GM19099 (cell line): ENCODE results near the gene PPT2.

Experiments used
- POLR2A ChIP-seq: IDR thresholded peaks from 3 replicates; pipeline ENCODE4 v1.6.1; 2011; ENCODE audit warnings: low read depth; ENCODE audit not compliant: insufficient read length; ENCODE audit errors: extremely low read depth

Gene PPT2

DNA sequence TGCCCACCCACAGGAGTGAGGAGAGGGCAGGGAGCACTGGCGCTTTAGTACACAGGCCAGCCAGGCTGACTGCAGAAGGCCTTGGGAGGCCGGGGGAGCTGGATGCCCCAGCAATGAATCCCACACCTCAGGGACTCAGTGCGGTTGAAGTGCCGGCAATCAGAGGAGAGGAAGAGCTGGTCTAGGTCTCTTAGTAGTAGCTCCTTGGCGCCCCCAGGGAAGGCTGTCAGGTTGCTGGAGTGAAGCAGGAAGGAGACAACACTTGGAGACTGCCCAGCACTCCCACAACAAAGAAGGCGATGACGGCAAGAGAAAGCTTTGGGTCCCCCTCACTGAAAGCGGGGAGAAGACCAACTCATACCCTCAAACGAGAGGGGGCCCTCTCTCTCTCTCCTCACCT, 36.5 kb upstream of the PPT2 start:
- TF ChIP-seq POLR2A = no peak

DNA sequence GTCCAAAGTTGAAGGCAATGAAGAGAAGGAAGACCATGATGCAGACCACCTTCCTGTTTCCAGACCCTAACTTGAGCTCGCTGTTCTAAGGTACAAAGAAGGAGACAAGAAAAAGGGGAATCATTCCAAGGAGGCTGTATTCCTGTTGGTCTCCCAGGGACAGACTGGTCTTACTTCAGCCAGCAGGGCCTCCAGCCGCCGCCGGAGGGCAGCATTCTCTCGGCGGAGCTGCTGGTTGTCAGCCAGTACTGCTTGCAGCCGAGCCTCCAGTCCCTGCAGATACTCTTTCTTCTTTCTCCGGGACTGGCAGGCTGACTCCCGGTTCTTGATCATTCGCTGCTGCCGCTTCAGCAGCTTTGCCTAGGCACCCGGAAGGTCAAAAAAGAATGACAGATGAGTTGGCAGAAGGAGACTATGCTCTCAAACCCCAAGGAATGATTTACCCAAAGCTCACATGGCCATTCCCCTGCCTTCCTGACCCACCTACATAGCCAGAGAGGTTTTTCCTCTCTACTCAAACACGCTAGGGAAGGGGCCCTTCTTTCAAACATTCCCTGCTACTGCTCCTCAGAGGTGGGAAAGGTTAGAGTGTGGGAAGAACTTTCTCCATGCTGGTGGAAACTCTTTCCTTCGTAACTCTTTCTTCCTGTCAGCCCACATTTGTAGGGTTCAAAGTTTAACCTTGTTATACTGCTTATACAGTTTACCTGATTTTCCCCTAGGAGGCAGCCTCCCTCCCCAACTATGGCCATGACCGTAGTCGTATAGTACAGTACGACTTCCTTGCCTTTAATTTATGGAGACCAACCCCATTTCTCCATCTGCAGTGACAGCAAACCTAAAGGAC, 34.9 kb upstream of the PPT2 start:
- no peak for TF ChIP-seq POLR2A

DNA sequence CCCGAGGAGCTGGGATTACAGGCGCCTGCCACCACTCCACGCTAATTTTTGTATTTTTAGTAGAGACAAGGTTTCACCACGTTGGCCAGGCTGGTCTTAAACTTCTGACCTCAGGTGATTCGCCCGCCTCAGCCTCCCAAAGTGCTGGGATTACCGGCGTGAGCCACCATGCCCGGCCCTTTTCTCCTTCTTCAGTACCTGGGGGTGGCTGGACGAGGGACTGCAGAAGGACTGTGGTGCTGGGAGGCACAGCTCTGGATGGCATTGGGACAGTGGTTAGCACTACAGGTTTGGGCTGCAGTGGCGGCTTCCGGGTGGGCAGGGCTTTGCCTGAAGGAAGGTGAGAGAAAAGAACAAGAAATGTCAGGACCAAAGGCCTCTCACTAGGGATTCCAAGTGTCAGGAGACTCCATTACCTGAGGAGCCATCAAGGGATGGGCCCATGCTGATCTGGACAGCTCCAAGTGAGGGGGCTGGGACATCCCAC, 33.3 kb upstream of the PPT2 start:
- TF ChIP-seq POLR2A = no peak

DNA sequence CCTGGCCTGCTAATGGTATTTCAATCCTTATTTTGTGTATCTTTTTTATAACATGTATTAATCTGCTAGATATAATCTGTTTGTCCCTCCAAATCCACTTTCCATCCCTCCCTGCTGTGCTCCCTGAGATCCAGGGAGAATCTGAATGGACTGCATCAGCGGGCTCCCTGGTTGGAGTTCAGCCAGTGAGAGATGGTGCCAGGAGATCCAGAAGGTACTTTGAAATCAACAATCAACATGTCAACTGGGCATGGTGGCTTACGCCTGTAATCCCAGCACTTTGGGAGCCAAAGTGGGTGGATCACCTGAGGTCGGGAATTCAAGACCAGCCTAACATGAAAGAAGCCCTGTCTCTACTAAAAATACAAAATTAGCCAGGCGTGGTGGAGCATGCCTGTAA, 30.3 kb upstream of the PPT2 start:
- no peak for TF ChIP-seq POLR2A

DNA sequence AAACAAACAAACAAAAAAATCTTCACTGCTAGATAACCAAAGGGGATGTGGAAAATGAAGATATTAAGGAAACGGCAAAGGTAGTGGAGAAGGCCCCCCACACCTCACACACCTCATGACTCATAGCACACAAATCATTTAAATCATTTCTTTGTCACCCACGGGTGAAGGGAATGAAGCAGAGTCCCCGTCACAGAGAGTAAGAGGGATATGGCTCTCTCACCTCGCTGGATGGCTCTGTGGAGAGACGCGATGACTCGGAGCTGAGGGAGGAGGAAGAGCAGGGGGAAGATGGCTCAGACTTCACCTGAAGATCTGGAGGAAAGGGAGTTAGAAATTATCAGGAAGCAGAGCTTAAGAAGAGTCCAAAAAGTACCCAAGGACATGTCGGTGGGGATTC, 27.1 kb upstream of the PPT2 start:
- TF ChIP-seq POLR2A = no peak

DNA sequence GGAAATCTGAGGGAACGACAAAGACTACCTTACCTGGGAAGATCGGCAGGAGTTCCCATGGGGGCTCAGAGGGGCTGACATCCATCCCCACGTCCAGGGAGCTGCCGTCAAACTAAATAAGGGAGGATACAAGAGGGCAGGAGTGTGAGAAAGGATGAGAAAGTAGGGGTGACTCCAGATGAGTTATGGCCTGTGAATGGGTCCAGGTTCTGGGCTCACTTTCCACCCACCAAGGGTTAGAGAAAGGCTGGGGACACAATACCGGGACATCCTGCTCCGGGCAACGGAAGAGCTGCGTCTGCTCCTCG, 26.6 kb upstream of the PPT2 start:
- TF ChIP-seq POLR2A = no peak

DNA sequence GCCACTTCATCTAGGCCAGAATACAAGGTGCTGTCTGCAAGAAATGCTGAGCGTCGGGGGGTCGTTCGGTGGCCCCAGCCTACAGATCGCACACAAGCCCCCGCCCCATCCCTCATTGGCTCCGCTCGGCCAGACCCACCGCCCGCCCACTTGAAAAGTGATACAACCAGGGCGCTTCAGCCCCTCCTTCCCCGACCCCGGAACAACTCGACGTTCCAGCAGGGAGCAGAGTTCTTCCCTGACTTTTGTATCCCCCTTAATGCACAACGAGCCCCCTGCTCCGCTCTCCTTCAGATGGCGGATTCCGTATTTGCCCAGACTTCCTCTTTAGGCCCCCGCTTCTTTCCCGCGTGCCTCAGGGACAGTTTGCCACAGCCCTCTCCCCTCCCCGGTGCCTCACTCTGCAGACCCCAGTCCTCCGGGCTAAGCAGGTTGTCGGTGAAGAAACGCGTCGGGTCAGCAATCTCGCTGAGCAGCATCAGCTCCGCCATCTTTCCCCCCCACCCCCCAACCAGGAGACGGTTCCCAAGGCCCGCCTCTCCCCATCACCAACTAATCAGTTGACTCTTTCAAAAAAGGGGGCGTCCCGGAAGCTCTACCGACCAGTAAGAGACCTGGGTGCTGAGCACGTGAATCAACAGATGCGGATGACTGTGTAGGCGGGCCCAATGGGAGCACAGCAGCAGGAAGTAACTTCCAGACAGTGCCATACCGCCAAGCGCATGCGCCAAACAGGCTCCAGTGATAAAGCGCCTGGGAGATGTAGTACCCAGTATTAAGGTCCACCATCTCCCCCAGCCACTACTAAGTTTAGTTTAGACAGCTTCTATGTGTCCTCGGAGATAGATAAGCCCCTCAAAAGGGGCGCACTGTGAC, 26.0 kb upstream of the PPT2 start, which contains the start of gene ATF6B:
Gene ATF6B (minus strand): TSS at position 530 of the 876 bp plus-strand sequence. CDS start 39 bp downstream, at position 491.
- TF ChIP-seq POLR2A = peak; percentile 82

DNA sequence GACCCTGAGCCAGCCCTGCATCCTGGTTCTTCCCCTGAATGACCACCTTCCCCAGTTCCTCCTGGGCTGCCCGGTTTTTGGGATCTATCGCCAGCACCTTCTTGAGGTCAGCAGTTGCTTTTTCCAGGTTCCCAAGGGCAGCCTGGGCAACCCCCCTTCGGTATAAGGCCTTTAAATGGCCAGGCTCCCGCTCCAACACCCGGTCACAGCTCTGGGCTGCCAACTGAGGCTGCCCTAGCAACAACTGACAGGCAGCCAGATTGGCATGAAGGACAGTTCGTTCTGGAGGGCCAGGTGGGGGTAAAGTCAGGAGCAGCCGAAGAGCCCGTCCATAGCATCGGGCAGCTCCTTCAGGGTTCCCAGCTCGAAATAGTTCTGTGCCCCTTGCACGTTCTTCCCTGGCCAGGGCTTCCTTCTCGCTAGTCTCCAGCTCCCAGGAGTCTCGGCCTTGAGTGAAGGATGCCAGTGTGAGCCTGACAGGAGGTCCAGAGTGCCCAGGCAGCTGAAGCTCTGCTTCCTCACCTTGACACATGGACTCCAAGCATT, 25.1 kb upstream of the PPT2 start:
- no peak for TF ChIP-seq POLR2A

DNA sequence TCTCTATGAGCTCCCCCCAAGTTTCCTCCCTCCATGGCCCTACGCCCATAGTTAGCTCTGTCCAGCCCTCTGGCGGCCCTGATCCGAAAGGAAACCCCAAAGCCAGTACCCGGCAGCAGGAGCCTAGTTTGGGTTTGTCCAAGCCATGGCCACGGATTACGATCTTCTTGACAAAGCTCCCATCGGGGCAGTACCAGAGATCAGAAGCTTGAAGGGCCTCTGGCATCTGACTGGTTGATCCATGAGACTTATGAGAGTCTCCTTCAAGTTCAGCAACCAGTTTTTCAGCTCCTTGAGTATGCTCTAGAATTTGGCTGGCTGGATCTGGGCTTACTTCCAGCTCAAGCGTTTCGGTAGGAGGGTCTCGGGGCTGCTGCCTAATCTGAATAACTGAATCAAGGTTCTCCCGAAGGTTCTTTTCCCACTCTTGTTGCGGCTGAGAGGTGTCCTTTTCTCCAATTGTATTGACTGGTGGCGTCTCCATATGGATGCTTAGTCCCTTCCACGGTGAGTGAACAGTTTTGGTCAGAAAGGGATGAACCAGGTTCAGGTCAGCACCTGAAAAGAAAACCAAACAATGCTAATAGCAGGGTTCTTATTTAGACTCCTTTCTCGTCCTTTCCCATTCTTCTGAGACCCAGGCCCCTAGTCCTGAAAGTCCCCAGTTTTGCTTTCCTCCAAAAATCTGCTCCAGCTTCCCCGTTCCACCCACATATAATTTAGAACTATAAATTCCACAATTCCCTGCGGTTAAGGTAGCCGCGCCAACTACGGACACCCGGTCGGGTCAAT, 24.4 kb upstream of the PPT2 start:
- TF ChIP-seq POLR2A = no peak

DNA sequence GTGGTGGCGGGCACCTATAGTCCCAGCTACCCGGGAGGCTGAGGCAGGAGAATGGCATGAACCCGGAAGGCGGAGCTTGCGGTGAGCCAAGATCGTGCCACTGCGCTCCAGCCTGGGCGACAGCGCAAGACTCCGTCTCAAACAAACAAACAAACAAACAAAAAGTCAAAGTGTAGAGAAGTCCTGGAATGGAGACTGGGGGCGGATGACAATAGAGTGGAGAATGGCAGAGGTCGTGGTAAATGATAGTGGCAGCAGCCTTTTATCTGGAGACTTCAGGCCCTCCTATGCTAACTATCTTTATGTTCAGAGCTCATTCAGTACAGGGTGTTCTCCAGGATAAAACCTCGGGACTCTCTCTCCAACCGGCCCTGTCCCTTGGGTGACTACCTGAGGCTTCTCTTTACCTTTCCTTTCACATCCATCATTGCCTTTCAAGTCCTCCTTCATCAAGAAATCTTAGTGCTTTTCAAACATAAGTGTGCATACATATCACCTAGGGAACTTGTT, 22.4 kb upstream of the PPT2 start:
- no peak for TF ChIP-seq POLR2A

DNA sequence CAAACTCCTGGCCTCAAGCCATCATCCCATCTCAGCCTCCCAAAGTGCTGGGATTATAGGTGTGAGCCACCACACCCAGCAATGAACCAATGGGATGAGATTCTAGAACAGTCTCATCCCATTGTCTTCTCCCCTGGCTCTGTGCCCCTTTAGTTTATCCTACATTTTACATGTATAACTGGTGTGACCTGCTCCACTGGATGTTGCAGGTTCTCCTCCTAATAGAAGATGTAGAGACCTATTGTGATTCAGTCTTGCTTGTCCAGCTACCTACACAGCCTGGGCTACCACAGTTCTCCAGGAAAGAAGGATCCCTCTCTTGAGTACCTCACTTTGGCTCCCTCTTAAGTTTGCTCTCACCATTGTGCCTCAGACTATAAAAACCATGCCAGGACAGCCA, 21.8 kb upstream of the PPT2 start:
- no peak for TF ChIP-seq POLR2A

DNA sequence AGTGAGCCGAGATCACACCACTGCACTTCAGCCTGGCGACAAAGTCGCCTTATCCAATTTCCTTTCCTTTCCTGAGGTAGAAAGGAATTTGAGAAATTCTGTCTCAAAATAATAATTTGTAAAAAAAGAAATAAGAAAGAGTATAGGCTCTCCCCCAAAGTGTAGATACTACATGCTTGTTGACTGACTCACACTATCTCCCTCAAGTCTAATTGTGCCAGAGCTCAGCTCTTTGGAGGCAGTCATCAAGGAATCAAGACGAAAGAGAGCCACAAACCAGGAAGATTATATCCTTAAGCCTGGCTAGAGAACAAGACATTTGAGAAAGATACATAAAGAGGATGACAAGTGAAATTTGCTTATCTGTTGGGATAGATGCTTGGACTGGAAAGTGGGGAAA, 20.2 kb upstream of the PPT2 start:
- TF ChIP-seq POLR2A = no peak

DNA sequence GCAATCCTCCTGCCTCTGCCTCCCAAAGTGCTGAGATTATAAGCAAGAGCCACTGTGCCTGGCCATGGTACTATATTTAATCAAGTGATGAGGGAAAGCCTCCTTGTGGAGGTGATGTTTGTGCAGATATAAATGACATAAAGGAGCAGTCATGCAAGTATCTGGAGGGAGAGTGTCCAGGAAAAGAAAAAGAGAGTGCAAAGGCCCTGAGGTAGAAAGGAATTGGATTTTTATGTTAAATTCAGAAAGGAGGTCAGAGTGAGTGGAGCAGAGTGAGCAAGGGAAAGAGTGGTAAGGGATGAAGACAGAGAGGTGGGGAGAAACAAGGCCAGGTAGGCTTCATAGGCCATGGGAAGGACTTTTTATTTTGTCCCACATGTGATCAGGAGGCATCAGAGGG, 16.5 kb upstream of the PPT2 start:
- no peak for TF ChIP-seq POLR2A

DNA sequence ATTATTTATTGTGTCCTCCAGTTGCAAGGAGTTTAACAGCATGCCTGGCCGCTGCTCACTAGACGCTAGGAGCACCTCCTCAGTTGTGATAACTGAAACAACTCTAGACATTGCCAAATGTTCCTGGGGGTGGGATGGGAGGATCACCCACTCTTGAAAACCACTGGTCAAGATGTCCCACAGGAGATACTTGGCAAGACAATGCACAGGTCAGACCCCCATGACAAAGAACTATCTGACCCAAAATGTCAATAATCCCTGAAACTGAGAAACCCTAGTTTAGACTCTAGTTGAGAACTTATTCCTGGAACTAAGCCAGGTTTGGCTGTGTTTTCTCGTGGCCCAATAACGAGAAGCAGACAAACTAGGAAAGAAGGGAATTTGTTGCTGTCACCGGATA, 14.4 kb upstream of the PPT2 start:
- no peak for TF ChIP-seq POLR2A
